ENCODE measurements around the gene EXOSC1.
"Not testable (repeated sequence)": the region's sequence is repeated elsewhere in the genome, so short reads cannot be mapped to it uniquely, and the experiment has no call there.

Gene EXOSC1

GRCh38 chr10:97407211-97407951, 38.4 kb downstream of the EXOSC1 start:
- DNase-seq = peak; percentile 68

GRCh38 chr10:97406483-97406882, 39.3 kb downstream of the EXOSC1 start:
- DNase-seq = not testable (repeated sequence)

GRCh38 chr10:97406064-97406463, 39.7 kb downstream of the EXOSC1 start:
- no peak for DNase-seq

GRCh38 chr10:97404044-97404443, 41.8 kb downstream of the EXOSC1 start:
- no peak for DNase-seq

- no peak for DNase-seq
These were observed 44.3 kb downstream of the EXOSC1 start for GRCh38 chr10:97401455-97401919.

GRCh38 chr10:97400665-97401454, 44.9 kb downstream of the EXOSC1 start, which contains the start of gene RRP12:
Gene RRP12 (minus strand): TSS chr10:97401340. CDS start chr10:97401231, 109 bp downstream.
- peak; percentile 99 for DNase-seq

- peak; percentile 46 for DNase-seq
These were observed 45.8 kb downstream of the EXOSC1 start for GRCh38 chr10:97399843-97400545.

GRCh38 chr10:97396056-97396455, 49.8 kb downstream of the EXOSC1 start:
- no peak for DNase-seq

DNA sequence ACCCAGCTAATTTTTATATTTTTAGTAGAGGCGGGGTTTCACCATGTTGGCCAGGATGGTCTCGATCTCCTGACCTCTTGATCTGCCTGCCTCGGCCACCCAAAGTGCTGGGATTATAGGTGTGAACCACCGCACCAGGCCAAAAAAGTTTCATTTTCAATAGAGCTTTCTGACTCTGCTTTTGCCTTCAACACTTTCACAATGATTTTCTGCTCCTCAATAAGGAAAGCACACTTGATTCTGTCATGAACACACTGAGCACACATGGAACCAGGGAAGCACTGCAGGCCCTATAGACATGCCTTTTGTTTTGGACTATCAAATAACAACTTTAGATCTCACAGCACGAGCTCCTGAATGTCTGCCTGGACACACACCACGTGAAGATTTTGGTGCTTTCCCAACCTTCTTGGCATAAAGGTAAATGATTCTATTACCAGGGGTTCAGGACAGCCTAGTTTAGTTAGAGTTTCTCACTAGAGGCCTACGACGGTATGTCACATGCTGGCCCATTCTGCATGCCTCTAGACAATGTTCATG, 52.7 kb downstream of the EXOSC1 start:
- no peak for DNase-seq

- DNase-seq = no peak
These were observed 55.7 kb downstream of the EXOSC1 start for GRCh38 chr10:97390091-97390490.

DNA sequence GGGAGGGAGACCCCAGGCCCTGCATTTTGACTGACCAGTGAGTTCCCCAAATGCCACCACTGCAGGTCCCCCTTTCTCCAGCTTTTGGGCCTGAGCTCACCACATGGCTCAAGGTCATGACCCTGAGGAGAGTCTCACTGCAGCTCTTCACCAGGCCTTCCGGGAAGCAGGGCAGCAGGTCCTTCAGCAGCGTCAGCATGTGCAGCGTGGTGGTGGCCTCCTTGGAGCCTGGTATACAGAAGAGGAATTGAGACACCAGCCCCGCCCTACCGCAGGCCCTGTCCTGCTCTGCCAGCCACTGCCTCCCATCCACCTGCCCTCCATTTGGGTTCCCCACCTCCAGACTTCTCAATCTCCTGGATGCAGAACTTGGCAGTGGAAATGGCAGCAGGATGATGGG, 57.7 kb downstream of the EXOSC1 start:
- no peak for DNase-seq
